Mucosa of descending colon (tissue), 3 donors: ENCODE measurements around the gene CDK6. TPM values are rescaled to one million over a fixed set of nuclear protein-coding genes. Genes with fewer than 3 reads are reported as not detected.

ENCODE experiments used
- ATAC-seq: fragments of 200-7000 bp; cut with Tn5 transposase; one replicate; pipeline ENCODE4 v1.9.1; 2020; ENCODE audit warnings: mild to moderate bottlenecking, moderate library complexity
- DNase-seq, 3 donors: peaks; one replicate each; pipeline ENCODE4 v3.0.0-alpha.2; 2020
- H3K36me3 ChIP-seq: fragments of 200-600 bp; one replicate; pipeline ENCODE4 v1.8.0; 2021; ENCODE audit warnings: low read depth, mild to moderate bottlenecking
- H3K4me1 ChIP-seq: fragments of 200-600 bp; one replicate; pipeline ENCODE4 v1.8.0; 2021; ENCODE audit warnings: low read depth, mild to moderate bottlenecking
- H3K4me3 ChIP-seq: fragments of 200-600 bp; one replicate; pipeline ENCODE4 v1.8.0; 2021; ENCODE audit warnings: mild to moderate bottlenecking
- H3K9me3 ChIP-seq: fragments of 200-600 bp; one replicate; pipeline ENCODE4 v1.8.0; 2021; ENCODE audit warnings: mild to moderate bottlenecking
- intact Hi-C, 2 donors: fragments of 100-400 bp; cut with DNase I in 1 of 2; cut with micrococcal nuclease in 1 of 2; formaldehyde crosslinking; loops; one replicate each; pipeline versions ENCODE4 v1.11.0 to v1.11.1; 2022; cut with DNase I, micrococcal nuclease
- total RNA-seq, 3 donors: library from RNA; stranded (reverse); fragmentation: NEBNext Ultra II Directional in 2 of 3; extraction: Animal tissue kit (Norgen Biotek cat#: 25700) in 2 of 3; gene quantifications; one replicate each; pipeline versions ENCODE4 v1.2.1 to v1.2.4, GENCODE V29; 2021 to 2023
- TF ChIP-seq, protein P1 (sequence below): fragments of 200-600 bp; IDR thresholded peaks from one replicate; pipeline ENCODE4 v1.8.0; 2022; ENCODE audit warnings: antibody characterized with exemption, mild to moderate bottlenecking
- donor health status: DM: no; HTN: no; CAD: no; lungs with moderate emphysema.
- donor health status: DM: no; HTN: no; CAD: no.
- donor health status: DM: no; HTN: yes; CAD: no.

CDK6 gene
- total RNA-seq, 3 donors from 2014 or later, result 23.4 to 52.4 (median 33.1) TPM

GRCh38 chr7:92557249-92557648 is 279.1 kb downstream of the CDK6 start:
- intact Hi-C loops, result no loop called here
- H3K4me1 ChIP-seq, result no peaks in the 10 kb centered on the region
- H3K36me3 ChIP-seq, result no peaks in the 10 kb centered on the region
- DNase-seq (no peak), ATAC-seq (no peak)
- no peaks in the 10 kb centered on the region for H3K9me3 ChIP-seq
- H3K4me3 ChIP-seq, result no peak overlapping the region
- TF ChIP-seq, protein P1, sequence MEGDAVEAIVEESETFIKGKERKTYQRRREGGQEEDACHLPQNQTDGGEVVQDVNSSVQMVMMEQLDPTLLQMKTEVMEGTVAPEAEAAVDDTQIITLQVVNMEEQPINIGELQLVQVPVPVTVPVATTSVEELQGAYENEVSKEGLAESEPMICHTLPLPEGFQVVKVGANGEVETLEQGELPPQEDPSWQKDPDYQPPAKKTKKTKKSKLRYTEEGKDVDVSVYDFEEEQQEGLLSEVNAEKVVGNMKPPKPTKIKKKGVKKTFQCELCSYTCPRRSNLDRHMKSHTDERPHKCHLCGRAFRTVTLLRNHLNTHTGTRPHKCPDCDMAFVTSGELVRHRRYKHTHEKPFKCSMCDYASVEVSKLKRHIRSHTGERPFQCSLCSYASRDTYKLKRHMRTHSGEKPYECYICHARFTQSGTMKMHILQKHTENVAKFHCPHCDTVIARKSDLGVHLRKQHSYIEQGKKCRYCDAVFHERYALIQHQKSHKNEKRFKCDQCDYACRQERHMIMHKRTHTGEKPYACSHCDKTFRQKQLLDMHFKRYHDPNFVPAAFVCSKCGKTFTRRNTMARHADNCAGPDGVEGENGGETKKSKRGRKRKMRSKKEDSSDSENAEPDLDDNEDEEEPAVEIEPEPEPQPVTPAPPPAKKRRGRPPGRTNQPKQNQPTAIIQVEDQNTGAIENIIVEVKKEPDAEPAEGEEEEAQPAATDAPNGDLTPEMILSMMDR, result no peak

Other genes with a start within 250 kb of the CDK6 start
- gene FAM133B, start 246.2 kb downstream of the CDK6 start, total RNA-seq, result 10 to 100 TPM; 17.3 to 25.7 (median 21.9) TPM